GM23338 (cell line): ENCODE results near the gene FAM217B. TPM values are rescaled to one million over a fixed set of nuclear protein-coding genes. Genes with fewer than 3 reads are reported as not detected.

Experiments used
- ATAC-seq: fragments of 200-7000 bp; cut with Tn5 transposase; 3 replicates; pipeline ENCODE4 v1.9.1; 2020
- DNase-seq: peaks from one replicate; pipeline ENCODE4 v3.0.0-alpha.2; 2015; ENCODE audit warnings: low spot score
- H2AFZ ChIP-seq: fragments of 200-600 bp; sonication (generic); 2 replicates; pipeline ENCODE4 v1.8.0; 2016; ENCODE audit warnings: antibody characterized with exemption, mild to moderate bottlenecking, moderate library complexity
- H3F3A ChIP-seq: fragments of 200-600 bp; sonication (generic); replicated peaks from 2 replicates; pipeline ENCODE4 v1.8.0; 2017; ENCODE audit warnings: antibody characterized with exemption, mixed run types, low read depth
- H3K27ac ChIP-seq: fragments of 200-600 bp; sonication (generic); 2 replicates; pipeline ENCODE4 v1.6.1; 2016; ENCODE audit warnings: low read depth
- H3K27me3 ChIP-seq: fragments of 200-600 bp; sonication (generic); 2 replicates; pipeline ENCODE4 v1.8.0; 2016; ENCODE audit warnings: mild to moderate bottlenecking, mixed run types, moderate library complexity; ENCODE audit not compliant: insufficient read depth
- H3K36me3 ChIP-seq: fragments of 200-600 bp; sonication (generic); 2 replicates; pipeline ENCODE4 v1.8.0; 2016; ENCODE audit warnings: mild to moderate bottlenecking; ENCODE audit not compliant: insufficient read depth
- H3K4me1 ChIP-seq: fragments of 200-600 bp; sonication (generic); 2 replicates; pipeline ENCODE4 v1.8.0; 2016; ENCODE audit warnings: mild to moderate bottlenecking, moderate library complexity; ENCODE audit not compliant: insufficient read depth
- H3K4me2 ChIP-seq: fragments of 200-600 bp; sonication (generic); 2 replicates; pipeline ENCODE4 v1.7.1; 2017; ENCODE audit warnings: mixed run types
- H3K4me3 ChIP-seq: fragments of 200-600 bp; sonication (generic); 2 replicates; pipeline ENCODE4 v1.6.1; 2016; ENCODE audit warnings: mixed run types
- H3K79me2 ChIP-seq: fragments of 200-600 bp; sonication (generic); replicated peaks from 2 replicates; pipeline ENCODE4 v1.8.0; 2017; ENCODE audit warnings: mild to moderate bottlenecking; ENCODE audit not compliant: insufficient read depth
- H3K9me2 ChIP-seq: fragments of 200-600 bp; sonication (generic); 2 replicates; pipeline ENCODE4 v1.8.0; 2017; ENCODE audit not compliant: insufficient read depth
- H4K20me1 ChIP-seq: fragments of 200-600 bp; sonication (generic); replicated peaks from 2 replicates; pipeline ENCODE4 v1.8.0; 2017; ENCODE audit warnings: mild to moderate bottlenecking; ENCODE audit not compliant: insufficient read depth
- H3K27ac Mint-ChIP-seq: 2 replicates; pipeline ENCODE4 v1.8.0; 2020; ENCODE audit warnings: inconsistent platforms, mild to moderate bottlenecking, moderate library complexity, mixed read lengths
- H3K27me3 Mint-ChIP-seq: 3 replicates; pipeline ENCODE4 v1.8.0; 2022; ENCODE audit warnings: low read depth, mild to moderate bottlenecking, moderate library complexity, mixed read lengths, inconsistent platforms; ENCODE audit not compliant: insufficient read depth, poor library complexity
- H3K36me3 Mint-ChIP-seq: 3 replicates; pipeline ENCODE4 v1.8.0; 2021; ENCODE audit warnings: low read depth, mild to moderate bottlenecking, inconsistent platforms, moderate library complexity, mixed read lengths
- H3K4me1 Mint-ChIP-seq: 3 replicates; pipeline ENCODE4 v1.8.0; 2020; ENCODE audit warnings: mild to moderate bottlenecking, inconsistent platforms, mixed read lengths
- H3K4me3 Mint-ChIP-seq: 3 replicates; pipeline ENCODE4 v1.8.0; 2021; ENCODE audit warnings: moderate library complexity, mild to moderate bottlenecking, inconsistent platforms, mixed read lengths
- H3K9me3 Mint-ChIP-seq: 3 replicates; pipeline ENCODE4 v1.8.0; 2020; ENCODE audit warnings: moderate library complexity, mild to moderate bottlenecking, inconsistent platforms, mixed read lengths
- CREB1 ChIP-seq: fragments of 250-450 bp; sonication (Bioruptor Pico); IDR thresholded peaks from 2 replicates; pipeline ENCODE4 v1.5.0; 2020; ENCODE audit warnings: low read depth, mild to moderate bottlenecking, moderate library complexity
- EZH2phosphoT487 ChIP-seq: fragments of 200-600 bp; sonication (generic); IDR thresholded peaks from one replicate; pipeline ENCODE4 v1.8.1; 2018; ENCODE audit warnings: antibody characterized with exemption; ENCODE audit not compliant: unreplicated experiment
- NANOG ChIP-seq: IDR thresholded peaks from 2 replicates; pipeline ENCODE4 v1.6.1; 2016; ENCODE audit warnings: antibody characterized with exemption, borderline replicate concordance
- POLR2AphosphoS5 ChIP-seq: IDR thresholded peaks from 2 replicates; pipeline ENCODE4 v1.6.1; 2016; ENCODE audit warnings: antibody characterized with exemption, low read depth
- STAT1 ChIP-seq: IDR thresholded peaks from one replicate; pipeline ENCODE4 v1.6.1; 2016; ENCODE audit warnings: antibody characterized with exemption; ENCODE audit not compliant: unreplicated experiment
- ZNF114 ChIP-seq: fragments of 250-450 bp; sonication (Bioruptor Pico); IDR thresholded peaks from 2 replicates; pipeline ENCODE4 v1.5.0; 2020; ENCODE audit warnings: mild to moderate bottlenecking, moderate library complexity
- ZNF331 ChIP-seq: fragments of 250-450 bp; sonication (Bioruptor Pico); IDR thresholded peaks from 2 replicates; pipeline ENCODE4 v1.5.0; 2020; ENCODE audit warnings: low read depth, mild to moderate bottlenecking, moderate library complexity
- polyA plus RNA-seq: library from polyadenylated mRNA; unstranded; fragments of >200 nt; fragmentation: Nextera tagmentation; extraction: Ambion mirVana; gene quantifications from 2 replicates; pipeline ENCODE4 v1.2.1, GENCODE V29; 2016
- total RNA-seq: library from RNA; depleted of rRNA; stranded (reverse); fragments of >200 nt; shearing (Covaris generic); gene quantifications from 2 replicates; pipeline ENCODE4 v1.2.3, GENCODE V29; 2014
- TF ChIP-seq, protein P1 (sequence below): fragments of 250-450 bp; sonication (Bioruptor Pico); IDR thresholded peaks from 2 replicates; pipeline ENCODE4 v1.5.0; 2020; ENCODE audit warnings: mild to moderate bottlenecking, moderate library complexity

Gene FAM217B
- total and polyA plus RNA-seq, 2 experiments from 2014 or later, result 13.2 to 25.9 TPM

DNA sequence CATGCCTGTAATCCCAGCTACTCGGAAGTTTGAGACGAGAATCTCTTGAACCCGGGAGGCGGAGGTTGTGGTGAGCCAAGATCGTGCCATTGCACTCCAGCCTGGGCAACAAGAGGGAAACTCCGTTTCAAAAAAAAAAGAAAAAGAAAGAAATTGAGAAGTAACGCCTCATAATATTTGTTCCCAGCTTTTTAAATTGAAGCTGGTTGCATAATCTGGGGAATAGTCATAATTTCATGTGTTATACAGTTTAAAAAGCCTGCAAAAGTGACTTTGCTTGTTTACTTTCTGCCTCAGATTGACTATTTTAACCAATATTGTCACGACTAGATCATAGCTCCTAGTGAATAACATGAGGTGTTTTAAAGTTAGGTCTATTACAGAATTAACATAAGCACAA lies 7.2 kb downstream of the FAM217B start:
- Histone ChIP-seq H3K36me3 (peaks cover 15% of the 10 kb centered on the region; the same call in 1 of the 2 replicates), H3K27me3 (no peaks in the 10 kb centered on the region), H3K4me1 (peaks cover 6% of the 10 kb centered on the region), H3K4me3 (no peak overlapping the region), H3F3A (no peaks in the 10 kb centered on the region), H3K9me2 (no peaks in the 10 kb centered on the region), H3K79me2 (no peaks in the 10 kb centered on the region), H2AFZ (no peak overlapping the region), H4K20me1 (no peaks in the 10 kb centered on the region), H3K27ac (no peak overlapping the region), H3K4me2 (no peak overlapping the region)
- Mint-ChIP-seq H3K4me3 (no peak overlapping the region), H3K27ac (no peak overlapping the region), H3K27me3 (no peaks in the 10 kb centered on the region), H3K9me3 (no peaks in the 10 kb centered on the region), H3K4me1 (peaks cover 14% of the 10 kb centered on the region), H3K36me3 (peaks cover 16% of the 10 kb centered on the region)
- no peak for TF ChIP-seq ZNF331
- no peak for TF ChIP-seq ZNF114 (CRISPR knock-in tag)
- no peak for TF ChIP-seq NANOG
- TF ChIP-seq, protein P1, sequence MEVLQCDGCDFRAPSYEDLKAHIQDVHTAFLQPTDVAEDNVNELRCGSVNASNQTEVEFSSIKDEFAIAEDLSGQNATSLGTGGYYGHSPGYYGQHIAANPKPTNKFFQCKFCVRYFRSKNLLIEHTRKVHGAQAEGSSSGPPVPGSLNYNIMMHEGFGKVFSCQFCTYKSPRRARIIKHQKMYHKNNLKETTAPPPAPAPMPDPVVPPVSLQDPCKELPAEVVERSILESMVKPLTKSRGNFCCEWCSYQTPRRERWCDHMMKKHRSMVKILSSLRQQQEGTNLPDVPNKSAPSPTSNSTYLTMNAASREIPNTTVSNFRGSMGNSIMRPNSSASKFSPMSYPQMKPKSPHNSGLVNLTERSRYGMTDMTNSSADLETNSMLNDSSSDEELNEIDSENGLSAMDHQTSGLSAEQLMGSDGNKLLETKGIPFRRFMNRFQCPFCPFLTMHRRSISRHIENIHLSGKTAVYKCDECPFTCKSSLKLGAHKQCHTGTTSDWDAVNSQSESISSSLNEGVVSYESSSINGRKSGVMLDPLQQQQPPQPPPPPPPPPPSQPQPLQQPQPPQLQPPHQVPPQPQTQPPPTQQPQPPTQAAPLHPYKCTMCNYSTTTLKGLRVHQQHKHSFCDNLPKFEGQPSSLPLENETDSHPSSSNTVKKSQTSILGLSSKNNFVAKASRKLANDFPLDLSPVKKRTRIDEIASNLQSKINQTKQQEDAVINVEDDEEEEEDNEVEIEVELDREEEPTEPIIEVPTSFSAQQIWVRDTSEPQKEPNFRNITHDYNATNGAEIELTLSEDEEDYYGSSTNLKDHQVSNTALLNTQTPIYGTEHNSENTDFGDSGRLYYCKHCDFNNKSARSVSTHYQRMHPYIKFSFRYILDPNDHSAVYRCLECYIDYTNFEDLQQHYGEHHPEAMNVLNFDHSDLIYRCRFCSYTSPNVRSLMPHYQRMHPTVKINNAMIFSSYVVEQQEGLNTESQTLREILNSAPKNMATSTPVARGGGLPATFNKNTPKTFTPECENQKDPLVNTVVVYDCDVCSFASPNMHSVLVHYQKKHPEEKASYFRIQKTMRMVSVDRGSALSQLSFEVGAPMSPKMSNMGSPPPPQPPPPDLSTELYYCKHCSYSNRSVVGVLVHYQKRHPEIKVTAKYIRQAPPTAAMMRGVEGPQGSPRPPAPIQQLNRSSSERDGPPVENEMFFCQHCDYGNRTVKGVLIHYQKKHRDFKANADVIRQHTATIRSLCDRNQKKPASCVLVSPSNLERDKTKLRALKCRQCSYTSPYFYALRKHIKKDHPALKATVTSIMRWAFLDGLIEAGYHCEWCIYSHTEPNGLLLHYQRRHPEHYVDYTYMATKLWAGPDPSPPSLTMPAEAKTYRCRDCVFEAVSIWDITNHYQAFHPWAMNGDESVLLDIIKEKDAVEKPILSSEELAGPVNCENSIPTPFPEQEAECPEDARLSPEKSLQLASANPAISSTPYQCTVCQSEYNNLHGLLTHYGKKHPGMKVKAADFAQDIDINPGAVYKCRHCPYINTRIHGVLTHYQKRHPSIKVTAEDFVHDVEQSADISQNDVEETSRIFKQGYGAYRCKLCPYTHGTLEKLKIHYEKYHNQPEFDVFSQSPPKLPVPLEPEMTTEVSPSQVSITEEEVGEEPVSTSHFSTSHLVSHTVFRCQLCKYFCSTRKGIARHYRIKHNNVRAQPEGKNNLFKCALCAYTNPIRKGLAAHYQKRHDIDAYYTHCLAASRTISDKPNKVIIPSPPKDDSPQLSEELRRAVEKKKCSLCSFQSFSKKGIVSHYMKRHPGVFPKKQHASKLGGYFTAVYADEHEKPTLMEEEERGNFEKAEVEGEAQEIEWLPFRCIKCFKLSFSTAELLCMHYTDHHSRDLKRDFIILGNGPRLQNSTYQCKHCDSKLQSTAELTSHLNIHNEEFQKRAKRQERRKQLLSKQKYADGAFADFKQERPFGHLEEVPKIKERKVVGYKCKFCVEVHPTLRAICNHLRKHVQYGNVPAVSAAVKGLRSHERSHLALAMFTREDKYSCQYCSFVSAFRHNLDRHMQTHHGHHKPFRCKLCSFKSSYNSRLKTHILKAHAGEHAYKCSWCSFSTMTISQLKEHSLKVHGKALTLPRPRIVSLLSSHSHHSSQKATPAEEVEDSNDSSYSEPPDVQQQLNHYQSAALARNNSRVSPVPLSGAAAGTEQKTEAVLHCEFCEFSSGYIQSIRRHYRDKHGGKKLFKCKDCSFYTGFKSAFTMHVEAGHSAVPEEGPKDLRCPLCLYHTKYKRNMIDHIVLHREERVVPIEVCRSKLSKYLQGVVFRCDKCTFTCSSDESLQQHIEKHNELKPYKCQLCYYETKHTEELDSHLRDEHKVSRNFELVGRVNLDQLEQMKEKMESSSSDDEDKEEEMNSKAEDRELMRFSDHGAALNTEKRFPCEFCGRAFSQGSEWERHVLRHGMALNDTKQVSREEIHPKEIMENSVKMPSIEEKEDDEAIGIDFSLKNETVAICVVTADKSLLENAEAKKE (CRISPR knock-in tag), result no peak
- TF ChIP-seq EZH2phosphoT487, result no peak
- TF ChIP-seq CREB1, result no peak
- no peak for TF ChIP-seq STAT1
- no peak for TF ChIP-seq POLR2AphosphoS5
- ATAC-seq (no peak), DNase-seq (no peak)

DNA sequence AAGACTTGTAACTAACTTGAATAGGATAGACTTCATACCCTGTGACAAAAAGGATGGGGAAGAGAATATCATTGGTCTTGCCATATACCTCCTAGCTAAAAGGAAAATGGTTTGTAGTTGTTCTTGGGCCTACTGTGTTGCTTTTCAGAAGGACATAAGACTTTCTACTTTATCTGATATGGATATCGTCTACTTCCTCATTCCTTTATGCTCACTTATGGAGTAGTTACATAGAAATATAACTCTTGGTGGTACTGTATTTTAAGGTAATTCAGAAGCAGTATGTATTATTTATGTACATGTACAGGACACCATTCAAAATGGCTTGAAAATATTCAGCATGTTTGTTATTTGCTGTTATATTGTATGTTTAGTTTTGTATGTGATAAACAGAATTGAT lies 8.0 kb downstream of the FAM217B start:
- Mint-ChIP-seq H3K36me3 (peaks cover 16% of the 10 kb centered on the region), H3K9me3 (no peaks in the 10 kb centered on the region), H3K27me3 (no peaks in the 10 kb centered on the region), H3K27ac (no peak overlapping the region), H3K4me1 (peaks cover 14% of the 10 kb centered on the region), H3K4me3 (no peak overlapping the region)
- DNase-seq (no peak), ATAC-seq (no peak)
- Histone ChIP-seq H3K4me3 (no peak overlapping the region), H3K9me2 (no peaks in the 10 kb centered on the region), H3K27me3 (no peaks in the 10 kb centered on the region), H3F3A (no peaks in the 10 kb centered on the region), H3K4me2 (no peak overlapping the region), H3K79me2 (no peaks in the 10 kb centered on the region), H3K36me3 (peaks cover 7% of the 10 kb centered on the region; the same call in 1 of the 2 replicates), H4K20me1 (no peaks in the 10 kb centered on the region), H3K27ac (no peak overlapping the region), H3K4me1 (peaks cover 6% of the 10 kb centered on the region), H2AFZ (no peak overlapping the region)
- TF ChIP-seq, protein P1 (CRISPR knock-in tag), result no peak
- TF ChIP-seq EZH2phosphoT487 (no peak), ZNF114 (CRISPR knock-in tag) (no peak), ZNF331 (no peak)
